C4-2B (cell line): ENCODE measurements around the gene SOS1.
"Not testable (repeated sequence)": the region's sequence is repeated elsewhere in the genome, so short reads cannot be mapped to it uniquely, and the experiment has no call there.

Source experiments
- H3K27ac ChIP-seq: fragments of 450-650 bp; 2 replicates; pipeline ENCODE4 v1.5.1; 2017
- ZFX ChIP-seq: fragments of 450-650 bp; IDR thresholded peaks from 2 replicates; pipeline ENCODE4 v1.6.1; 2017
- TF ChIP-seq, protein P1 (sequence below): fragments of 450-650 bp; conservative IDR thresholded peaks from 2 replicates; pipeline ENCODE4 v1.5.1; 2017; ENCODE audit warnings: mild to moderate bottlenecking

SOS1 gene

DNA sequence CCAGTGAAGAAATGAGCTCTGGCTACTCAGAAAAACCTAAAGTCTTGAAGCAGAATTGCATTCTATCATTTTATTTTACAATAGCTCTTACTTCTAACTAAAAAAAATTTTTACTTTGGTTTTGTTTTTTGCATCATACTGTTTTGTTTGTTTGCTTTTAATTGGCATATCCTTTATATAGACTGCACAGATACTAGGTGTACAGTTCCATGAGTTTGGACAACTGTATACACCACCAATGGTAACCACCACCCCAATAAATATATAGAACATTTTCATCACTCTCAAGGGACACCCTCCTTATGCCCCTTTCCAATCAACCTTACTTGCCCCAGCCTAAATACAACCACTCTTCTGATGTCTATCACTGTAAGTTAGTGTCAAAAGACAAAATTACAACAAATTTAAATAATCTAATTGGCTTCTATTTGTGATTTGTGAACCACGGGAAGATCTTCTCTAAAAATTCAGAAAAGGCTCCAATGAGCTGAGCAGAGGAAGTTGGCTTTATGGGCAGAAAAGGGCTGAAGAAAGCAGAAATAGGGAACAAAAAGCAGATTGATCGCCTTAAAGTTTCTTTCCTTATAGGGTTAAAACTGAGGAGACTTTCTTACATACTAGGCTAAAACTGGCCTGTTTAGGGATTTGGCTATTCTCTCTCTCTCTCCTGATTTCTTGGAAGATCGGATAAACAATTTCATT is 22.2 kb upstream of the SOS1 start:
- H3K27ac ChIP-seq: no peak overlapping the region
- no peak for TF ChIP-seq ZFX
- TF ChIP-seq, protein P1, sequence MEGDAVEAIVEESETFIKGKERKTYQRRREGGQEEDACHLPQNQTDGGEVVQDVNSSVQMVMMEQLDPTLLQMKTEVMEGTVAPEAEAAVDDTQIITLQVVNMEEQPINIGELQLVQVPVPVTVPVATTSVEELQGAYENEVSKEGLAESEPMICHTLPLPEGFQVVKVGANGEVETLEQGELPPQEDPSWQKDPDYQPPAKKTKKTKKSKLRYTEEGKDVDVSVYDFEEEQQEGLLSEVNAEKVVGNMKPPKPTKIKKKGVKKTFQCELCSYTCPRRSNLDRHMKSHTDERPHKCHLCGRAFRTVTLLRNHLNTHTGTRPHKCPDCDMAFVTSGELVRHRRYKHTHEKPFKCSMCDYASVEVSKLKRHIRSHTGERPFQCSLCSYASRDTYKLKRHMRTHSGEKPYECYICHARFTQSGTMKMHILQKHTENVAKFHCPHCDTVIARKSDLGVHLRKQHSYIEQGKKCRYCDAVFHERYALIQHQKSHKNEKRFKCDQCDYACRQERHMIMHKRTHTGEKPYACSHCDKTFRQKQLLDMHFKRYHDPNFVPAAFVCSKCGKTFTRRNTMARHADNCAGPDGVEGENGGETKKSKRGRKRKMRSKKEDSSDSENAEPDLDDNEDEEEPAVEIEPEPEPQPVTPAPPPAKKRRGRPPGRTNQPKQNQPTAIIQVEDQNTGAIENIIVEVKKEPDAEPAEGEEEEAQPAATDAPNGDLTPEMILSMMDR: no peak

DNA sequence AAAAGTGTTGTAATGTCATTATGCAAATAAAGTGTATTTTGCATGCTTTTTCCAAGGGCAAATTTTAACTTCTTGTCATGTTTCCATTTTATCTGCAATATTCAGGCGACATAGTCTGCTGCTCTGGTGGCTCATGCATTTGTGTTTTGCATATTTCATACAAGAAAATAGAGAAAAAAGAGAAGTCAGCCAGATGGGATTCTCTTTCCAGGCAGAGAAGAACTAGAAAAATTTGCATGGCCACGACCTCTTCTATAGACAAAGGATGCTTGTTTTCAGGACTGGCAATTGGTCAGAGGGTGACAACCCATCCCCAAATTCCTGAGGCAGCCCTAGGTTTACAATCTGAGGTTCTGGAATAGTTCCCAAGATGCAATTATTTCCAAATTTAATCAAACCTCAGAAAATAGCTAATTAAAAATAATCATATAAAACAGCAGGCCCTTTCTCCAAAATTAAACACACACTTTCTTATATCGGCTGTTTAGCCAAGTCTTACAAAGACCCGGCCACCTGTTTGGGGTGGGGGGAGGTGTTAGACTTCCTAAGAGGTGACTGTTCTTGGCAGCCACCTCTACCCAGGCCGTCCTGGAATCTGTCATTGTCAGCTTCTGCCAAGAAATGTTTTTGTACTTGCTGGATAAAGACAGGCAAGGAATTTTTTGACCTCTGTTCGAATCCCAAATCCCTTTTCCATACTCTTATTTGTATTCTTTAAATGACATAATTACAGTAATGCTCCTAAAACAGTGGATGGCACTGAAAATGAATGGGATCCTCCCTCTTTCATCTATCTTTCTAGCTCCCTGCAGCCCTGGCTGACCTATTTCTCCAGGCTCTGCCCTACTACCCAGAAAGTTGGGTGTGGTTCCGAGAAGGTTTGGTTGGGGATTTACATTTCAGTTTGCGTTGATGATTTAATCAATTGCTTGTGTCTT is 20.8 kb upstream of the SOS1 start:
- TF ChIP-seq ZFX: no peak
- TF ChIP-seq, protein P1: no peak
- H3K27ac ChIP-seq: no peak overlapping the region

DNA sequence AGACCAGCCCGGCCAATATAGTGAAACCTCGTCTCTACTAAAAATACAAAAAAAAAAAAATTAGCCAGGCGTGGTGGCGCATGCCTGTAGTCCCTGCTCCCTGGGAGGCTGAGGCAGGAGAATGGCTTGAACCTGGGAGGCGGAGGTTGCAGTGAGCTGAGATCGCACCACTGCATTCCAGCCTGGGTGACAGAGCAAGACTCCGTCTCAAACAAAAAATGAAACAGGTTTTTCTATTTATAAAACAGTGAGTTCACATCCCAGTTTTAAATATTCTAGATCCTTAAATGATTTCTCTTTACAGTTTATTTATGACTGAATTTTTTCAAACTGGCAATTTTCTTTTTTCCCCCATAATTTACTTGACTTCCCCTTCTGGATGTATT is 20.1 kb upstream of the SOS1 start:
- not testable (repeated sequence) for H3K27ac ChIP-seq

DNA sequence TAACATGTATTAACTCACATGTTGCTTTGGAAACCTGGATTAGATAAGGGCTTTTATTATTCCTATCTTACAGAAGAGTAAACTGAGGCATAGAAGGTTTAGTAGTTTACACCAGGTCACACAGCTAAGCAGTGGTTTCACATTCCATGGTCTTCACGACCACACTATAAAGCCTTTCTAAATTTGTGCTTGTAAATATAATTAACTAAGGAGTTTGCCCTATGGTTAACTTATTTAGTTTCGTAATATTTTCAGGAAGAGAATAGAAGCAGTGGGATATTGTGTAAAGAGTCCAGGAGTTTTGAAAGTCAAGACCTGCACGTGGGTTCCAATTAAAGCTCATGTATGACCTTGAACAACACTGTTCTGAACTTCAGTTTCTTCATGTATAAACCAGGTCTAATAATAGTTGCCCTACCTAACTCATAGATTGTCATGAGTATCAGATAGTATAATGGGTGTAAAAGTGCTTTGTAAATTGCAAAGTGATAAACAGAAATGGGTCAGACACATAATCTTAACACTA is 19.5 kb upstream of the SOS1 start:
- no peak for TF ChIP-seq ZFX
- TF ChIP-seq, protein P1: no peak
- H3K27ac ChIP-seq: no peak overlapping the region

DNA sequence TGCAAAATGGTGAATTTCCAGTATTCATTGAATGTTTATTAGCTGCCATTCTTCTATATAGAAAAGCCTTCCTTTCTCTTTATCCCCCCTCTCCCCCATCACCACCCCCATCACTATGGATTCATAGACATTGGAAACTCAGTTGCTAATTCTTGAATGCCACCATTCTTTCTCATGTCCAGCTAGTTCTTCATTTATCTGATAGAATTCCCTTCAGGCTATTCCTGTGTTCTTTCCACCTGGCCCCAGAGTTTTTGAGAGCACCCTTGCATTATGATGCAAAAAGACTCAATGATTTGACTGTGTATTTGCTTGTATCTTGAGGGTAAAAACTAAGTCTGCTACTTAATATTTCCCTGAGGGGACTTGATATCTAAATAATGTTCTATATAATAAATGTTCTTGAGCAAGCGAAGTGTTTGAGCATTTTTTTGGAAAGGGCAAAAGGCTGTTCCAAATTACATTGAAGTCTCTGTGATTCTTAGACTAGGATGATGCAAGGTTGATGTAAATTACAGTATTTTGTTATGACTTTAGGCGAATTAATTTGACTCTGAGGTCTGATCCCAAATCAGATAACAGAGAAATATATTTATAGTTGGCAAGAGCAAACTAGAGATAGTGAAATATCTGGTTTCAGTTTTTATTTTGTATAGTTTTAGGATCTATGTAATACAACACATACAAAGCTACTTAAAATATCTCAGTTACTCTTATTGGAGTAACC is 18.8 kb upstream of the SOS1 start:
- TF ChIP-seq ZFX: no peak
- TF ChIP-seq, protein P1: no peak
- no peak overlapping the region for H3K27ac ChIP-seq

DNA sequence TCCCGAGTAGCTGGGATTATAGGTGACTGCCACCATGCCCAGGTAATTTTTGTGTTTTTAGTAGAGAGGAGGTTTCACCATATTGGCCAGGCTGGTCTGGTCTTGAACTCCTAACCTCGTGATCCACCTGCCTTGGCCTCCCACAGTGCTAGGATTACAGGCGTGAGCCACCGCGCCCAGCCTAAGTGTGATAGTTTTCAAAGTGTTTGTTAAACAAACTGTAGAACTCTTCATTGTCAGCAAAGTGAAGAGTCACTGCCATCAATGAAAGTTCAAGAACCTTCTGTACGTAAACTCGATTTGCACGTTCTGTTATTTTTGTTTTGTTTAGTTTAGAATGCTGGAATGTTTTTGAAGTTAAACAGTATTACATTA is 18.0 kb upstream of the SOS1 start:
- H3K27ac ChIP-seq: no peak overlapping the region
- TF ChIP-seq ZFX: no peak
- TF ChIP-seq, protein P1: no peak

DNA sequence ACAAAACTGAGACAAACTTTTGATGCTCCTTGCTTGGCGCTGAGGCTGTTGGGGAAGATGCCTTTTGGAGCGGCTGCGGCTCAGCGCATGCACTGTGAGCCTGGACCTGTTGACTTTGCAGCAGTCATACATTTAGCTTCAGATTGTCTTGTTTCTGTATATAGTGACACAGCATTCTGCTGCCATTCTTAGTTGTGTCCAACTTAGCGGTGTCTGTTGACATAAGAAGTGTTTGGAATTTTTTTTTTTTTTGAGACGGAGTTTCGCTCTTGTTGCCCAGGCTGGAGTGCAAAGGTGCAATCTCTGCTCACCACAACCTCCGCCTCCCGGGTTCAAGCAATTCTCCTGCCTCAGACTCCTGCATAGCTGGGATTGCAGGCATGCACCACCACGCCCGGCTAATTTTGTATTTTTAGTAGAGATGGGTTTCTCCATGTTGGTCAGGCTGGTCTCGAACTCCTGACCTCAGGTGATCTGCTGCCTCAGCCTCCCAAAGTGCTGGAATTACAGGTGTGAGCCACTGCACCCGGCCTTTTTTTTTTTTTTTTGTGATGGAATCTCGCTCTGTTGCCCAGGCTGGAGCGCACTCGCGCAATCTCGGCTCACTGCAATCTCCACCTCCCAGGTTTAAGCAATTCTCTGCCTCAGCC is 17.5 kb upstream of the SOS1 start:
- H3K27ac ChIP-seq: not testable (repeated sequence)
